ENCODE data around the gene FOXE3. TPM values are rescaled to one million over a fixed set of nuclear protein-coding genes. Genes with fewer than 3 reads are reported as not detected.

FOXE3 gene
- total and polyA plus RNA-seq, 4 donors = not detected

GRCh38 chr1:47460040-47460439 is 44.0 kb downstream of the FOXE3 start:
- TF ChIP-seq EGR1 (IDR thresholded peaks at IDR 0.05; ENCODE audit: low read depth in 2 of 2) = no peak
- TF ChIP-seq, protein P1, sequence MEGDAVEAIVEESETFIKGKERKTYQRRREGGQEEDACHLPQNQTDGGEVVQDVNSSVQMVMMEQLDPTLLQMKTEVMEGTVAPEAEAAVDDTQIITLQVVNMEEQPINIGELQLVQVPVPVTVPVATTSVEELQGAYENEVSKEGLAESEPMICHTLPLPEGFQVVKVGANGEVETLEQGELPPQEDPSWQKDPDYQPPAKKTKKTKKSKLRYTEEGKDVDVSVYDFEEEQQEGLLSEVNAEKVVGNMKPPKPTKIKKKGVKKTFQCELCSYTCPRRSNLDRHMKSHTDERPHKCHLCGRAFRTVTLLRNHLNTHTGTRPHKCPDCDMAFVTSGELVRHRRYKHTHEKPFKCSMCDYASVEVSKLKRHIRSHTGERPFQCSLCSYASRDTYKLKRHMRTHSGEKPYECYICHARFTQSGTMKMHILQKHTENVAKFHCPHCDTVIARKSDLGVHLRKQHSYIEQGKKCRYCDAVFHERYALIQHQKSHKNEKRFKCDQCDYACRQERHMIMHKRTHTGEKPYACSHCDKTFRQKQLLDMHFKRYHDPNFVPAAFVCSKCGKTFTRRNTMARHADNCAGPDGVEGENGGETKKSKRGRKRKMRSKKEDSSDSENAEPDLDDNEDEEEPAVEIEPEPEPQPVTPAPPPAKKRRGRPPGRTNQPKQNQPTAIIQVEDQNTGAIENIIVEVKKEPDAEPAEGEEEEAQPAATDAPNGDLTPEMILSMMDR (IDR thresholded peaks at IDR 0.05; ENCODE audit: low read depth, low read length, missing input control) = no peak
- TF ChIP-seq JUND (IDR thresholded peaks at IDR 0.05) = no peak
- TF ChIP-seq GABPA (IDR thresholded peaks at IDR 0.05 in 1 of 2, conservative IDR thresholded peaks at IDR 0.05 in 1 of 2) = no peak
- H3K27me3 ChIP-seq (ENCODE audit: control insufficient read depth in 4 of 4, insufficient read depth in 4 of 4, low read length in 3 of 4) = peaks cover 0 to 4% (median 0%) of the 10 kb centered on the region in 4 donors
- no peak overlapping the region for H3K4me3 ChIP-seq (ENCODE audit: low read depth in 1 of 3, low read length in 3 of 3)
- H3K4me1 ChIP-seq (ENCODE audit: control insufficient read depth in 4 of 4, insufficient read depth in 4 of 4, low read length in 3 of 4) = no peaks in the 10 kb centered on the region
- WGBS = 37% methylated on average over 5 of the region's 5 CpGs
- H3K9me3 ChIP-seq (ENCODE audit: control insufficient read depth in 4 of 4, low read length in 3 of 4) = no peaks in the 10 kb centered on the region
- no peak for DNase-seq (ENCODE audit: low spot score)
- no peak overlapping the region for H3K9ac ChIP-seq (ENCODE audit: low read depth in 1 of 2, low read length in 2 of 2)
- H3K36me3 ChIP-seq (ENCODE audit: control insufficient read depth in 4 of 4, insufficient read depth in 3 of 4, low read depth in 1 of 4, low read length in 3 of 4) = no peaks in the 10 kb centered on the region
- H3K27ac ChIP-seq (ENCODE audit: low read depth in 1 of 2, low read length in 2 of 2) = no peak overlapping the region

DNA sequence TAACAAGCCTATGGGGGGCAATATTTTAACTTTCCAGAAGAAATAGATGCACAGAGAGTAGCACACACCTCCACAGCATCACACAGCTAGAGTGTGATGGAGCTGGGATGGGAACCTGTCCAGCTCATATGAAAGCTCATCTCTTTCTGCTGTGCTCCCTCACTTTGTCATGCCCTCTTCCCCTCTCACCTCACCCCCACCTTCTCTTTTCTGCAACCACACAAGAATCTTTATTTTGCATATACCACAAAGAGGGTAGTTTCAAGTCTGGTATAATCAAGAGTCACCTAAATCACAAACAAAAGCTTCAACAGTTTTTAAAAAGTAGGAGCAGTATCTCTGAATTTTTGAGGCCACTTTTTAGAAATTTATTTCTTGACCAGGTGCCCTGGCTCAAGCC is 44.4 kb downstream of the FOXE3 start:
- DNase-seq (ENCODE audit: low spot score) = no peak
- Histone ChIP-seq H3K27ac (ENCODE audit: low read depth in 1 of 2, low read length in 2 of 2) (no peak overlapping the region), H3K9ac (ENCODE audit: low read depth in 1 of 2, low read length in 2 of 2) (no peak overlapping the region), H3K4me1 (ENCODE audit: control insufficient read depth in 4 of 4, insufficient read depth in 4 of 4, low read length in 3 of 4) (no peaks in the 10 kb centered on the region), H3K27me3 (ENCODE audit: control insufficient read depth in 4 of 4, insufficient read depth in 4 of 4, low read length in 3 of 4) (peaks cover 0 to 4% (median 0%) of the 10 kb centered on the region in 4 donors), H3K9me3 (ENCODE audit: control insufficient read depth in 4 of 4, low read length in 3 of 4) (no peaks in the 10 kb centered on the region), H3K4me3 (ENCODE audit: low read depth in 1 of 3, low read length in 3 of 3) (no peak overlapping the region), H3K36me3 (ENCODE audit: control insufficient read depth in 4 of 4, insufficient read depth in 3 of 4, low read depth in 1 of 4, low read length in 3 of 4) (no peaks in the 10 kb centered on the region)
- TF ChIP-seq ZBTB33 (IDR thresholded peaks at IDR 0.05) (no peak), YY1 (IDR thresholded peaks at IDR 0.05) (no peak), HNF4A (conservative IDR thresholded peaks at IDR 0.05) (no peak), SP1 (IDR thresholded peaks at IDR 0.05) (no peak), RAD21 (IDR thresholded peaks at IDR 0.05) (no peak)

GRCh38 chr1:47465605-47466004 is 49.5 kb downstream of the FOXE3 start:
- H3K9me3 ChIP-seq (ENCODE audit: control insufficient read depth in 4 of 4, low read length in 3 of 4) = no peaks in the 10 kb centered on the region
- H3K4me3 ChIP-seq (ENCODE audit: low read depth in 1 of 3, low read length in 3 of 3) = no peak overlapping the region
- H3K4me1 ChIP-seq (ENCODE audit: control insufficient read depth in 4 of 4, insufficient read depth in 4 of 4, low read length in 3 of 4) = no peaks in the 10 kb centered on the region
- H3K27me3 ChIP-seq (ENCODE audit: control insufficient read depth in 4 of 4, insufficient read depth in 4 of 4, low read length in 3 of 4) = no peaks in the 10 kb centered on the region
- H3K9ac ChIP-seq (ENCODE audit: low read depth in 1 of 2, low read length in 2 of 2) = no peak overlapping the region
- no peak overlapping the region for H3K27ac ChIP-seq (ENCODE audit: low read depth in 1 of 2, low read length in 2 of 2)
- no peak for DNase-seq (ENCODE audit: low spot score)
- no peaks in the 10 kb centered on the region for H3K36me3 ChIP-seq (ENCODE audit: control insufficient read depth in 4 of 4, insufficient read depth in 3 of 4, low read depth in 1 of 4, low read length in 3 of 4)
- WGBS = 53% methylated on average over 3 of the region's 3 CpGs
- no peak for TF ChIP-seq MAX (IDR thresholded peaks at IDR 0.05)
- no peak for TF ChIP-seq YY1 (IDR thresholded peaks at IDR 0.05)
- TF ChIP-seq JUND (IDR thresholded peaks at IDR 0.05) = no peak
- no peak for TF ChIP-seq FOXA2 (IDR thresholded peaks at IDR 0.05)
- no peak for TF ChIP-seq RAD21 (IDR thresholded peaks at IDR 0.05)
- TF ChIP-seq EGR1 (IDR thresholded peaks at IDR 0.05; ENCODE audit: low read depth in 2 of 2) = no peak
- TF ChIP-seq, protein P2, sequence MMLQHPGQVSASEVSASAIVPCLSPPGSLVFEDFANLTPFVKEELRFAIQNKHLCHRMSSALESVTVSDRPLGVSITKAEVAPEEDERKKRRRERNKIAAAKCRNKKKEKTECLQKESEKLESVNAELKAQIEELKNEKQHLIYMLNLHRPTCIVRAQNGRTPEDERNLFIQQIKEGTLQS (IDR thresholded peaks at IDR 0.05) = no peak
- no peak for TF ChIP-seq HNF4A (conservative IDR thresholded peaks at IDR 0.05)
- no peak for TF ChIP-seq HNF4G (IDR thresholded peaks at IDR 0.05)
- no peak for TF ChIP-seq FOXA1 (IDR thresholded peaks at IDR 0.05)
- no peak for TF ChIP-seq NR2F2 (IDR thresholded peaks at IDR 0.05)
- no peak for TF ChIP-seq RXRA (IDR thresholded peaks at IDR 0.05)
- TF ChIP-seq ZBTB33 (IDR thresholded peaks at IDR 0.05) = no peak
- no peak for TF ChIP-seq GABPA (IDR thresholded peaks at IDR 0.05 in 1 of 2, conservative IDR thresholded peaks at IDR 0.05 in 1 of 2)
- no peak for TF ChIP-seq TAF1 (conservative IDR thresholded peaks at IDR 0.05)
- no peak for TF ChIP-seq SP1 (IDR thresholded peaks at IDR 0.05)
- TF ChIP-seq, protein P3, sequence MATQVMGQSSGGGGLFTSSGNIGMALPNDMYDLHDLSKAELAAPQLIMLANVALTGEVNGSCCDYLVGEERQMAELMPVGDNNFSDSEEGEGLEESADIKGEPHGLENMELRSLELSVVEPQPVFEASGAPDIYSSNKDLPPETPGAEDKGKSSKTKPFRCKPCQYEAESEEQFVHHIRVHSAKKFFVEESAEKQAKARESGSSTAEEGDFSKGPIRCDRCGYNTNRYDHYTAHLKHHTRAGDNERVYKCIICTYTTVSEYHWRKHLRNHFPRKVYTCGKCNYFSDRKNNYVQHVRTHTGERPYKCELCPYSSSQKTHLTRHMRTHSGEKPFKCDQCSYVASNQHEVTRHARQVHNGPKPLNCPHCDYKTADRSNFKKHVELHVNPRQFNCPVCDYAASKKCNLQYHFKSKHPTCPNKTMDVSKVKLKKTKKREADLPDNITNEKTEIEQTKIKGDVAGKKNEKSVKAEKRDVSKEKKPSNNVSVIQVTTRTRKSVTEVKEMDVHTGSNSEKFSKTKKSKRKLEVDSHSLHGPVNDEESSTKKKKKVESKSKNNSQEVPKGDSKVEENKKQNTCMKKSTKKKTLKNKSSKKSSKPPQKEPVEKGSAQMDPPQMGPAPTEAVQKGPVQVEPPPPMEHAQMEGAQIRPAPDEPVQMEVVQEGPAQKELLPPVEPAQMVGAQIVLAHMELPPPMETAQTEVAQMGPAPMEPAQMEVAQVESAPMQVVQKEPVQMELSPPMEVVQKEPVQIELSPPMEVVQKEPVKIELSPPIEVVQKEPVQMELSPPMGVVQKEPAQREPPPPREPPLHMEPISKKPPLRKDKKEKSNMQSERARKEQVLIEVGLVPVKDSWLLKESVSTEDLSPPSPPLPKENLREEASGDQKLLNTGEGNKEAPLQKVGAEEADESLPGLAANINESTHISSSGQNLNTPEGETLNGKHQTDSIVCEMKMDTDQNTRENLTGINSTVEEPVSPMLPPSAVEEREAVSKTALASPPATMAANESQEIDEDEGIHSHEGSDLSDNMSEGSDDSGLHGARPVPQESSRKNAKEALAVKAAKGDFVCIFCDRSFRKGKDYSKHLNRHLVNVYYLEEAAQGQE (IDR thresholded peaks at IDR 0.05) = no peak
